Stomach (tissue), 4 donors: ENCODE results near the gene MB.

ENCODE experiments used
- EP300 ChIP-seq: sonication (generic); formaldehyde crosslinking; IDR thresholded peaks from one replicate; pipeline ENCODE4 v1.6.1; 2017; ENCODE audit warnings: antibody characterized with exemption
- POLR2A ChIP-seq, 4 donors: fragments of 450-650 bp; IDR thresholded peaks; one replicate each; pipeline ENCODE4 v1.6.1; 2016; ENCODE audit warnings: antibody characterized with exemption in 4 of 4, control low read depth in 2 of 4, mild to moderate bottlenecking in 1 of 4, moderate library complexity in 1 of 4
- POLR2AphosphoS5 ChIP-seq, 3 donors: sonication (generic); formaldehyde crosslinking; IDR thresholded peaks; one replicate each; pipeline ENCODE4 v1.6.1; 2016; ENCODE audit warnings: antibody characterized with exemption in 3 of 3
- TF ChIP-seq, protein P1 (sequence below), 7 experiments: fragments of 450-650 bp in 4 of 7; fragments of 200-600 bp in 3 of 7; sonication (generic) in 3 of 7; IDR thresholded peaks; one replicate each; pipeline ENCODE4 v1.5.1; 2016 to 2019; ENCODE audit warnings: antibody characterized with exemption in 7 of 7, control low read depth in 2 of 7, mild to moderate bottlenecking in 1 of 7

- no peak for TF ChIP-seq POLR2AphosphoS5 (IDR thresholded peaks at IDR 0.05)
- TF ChIP-seq, protein P1, sequence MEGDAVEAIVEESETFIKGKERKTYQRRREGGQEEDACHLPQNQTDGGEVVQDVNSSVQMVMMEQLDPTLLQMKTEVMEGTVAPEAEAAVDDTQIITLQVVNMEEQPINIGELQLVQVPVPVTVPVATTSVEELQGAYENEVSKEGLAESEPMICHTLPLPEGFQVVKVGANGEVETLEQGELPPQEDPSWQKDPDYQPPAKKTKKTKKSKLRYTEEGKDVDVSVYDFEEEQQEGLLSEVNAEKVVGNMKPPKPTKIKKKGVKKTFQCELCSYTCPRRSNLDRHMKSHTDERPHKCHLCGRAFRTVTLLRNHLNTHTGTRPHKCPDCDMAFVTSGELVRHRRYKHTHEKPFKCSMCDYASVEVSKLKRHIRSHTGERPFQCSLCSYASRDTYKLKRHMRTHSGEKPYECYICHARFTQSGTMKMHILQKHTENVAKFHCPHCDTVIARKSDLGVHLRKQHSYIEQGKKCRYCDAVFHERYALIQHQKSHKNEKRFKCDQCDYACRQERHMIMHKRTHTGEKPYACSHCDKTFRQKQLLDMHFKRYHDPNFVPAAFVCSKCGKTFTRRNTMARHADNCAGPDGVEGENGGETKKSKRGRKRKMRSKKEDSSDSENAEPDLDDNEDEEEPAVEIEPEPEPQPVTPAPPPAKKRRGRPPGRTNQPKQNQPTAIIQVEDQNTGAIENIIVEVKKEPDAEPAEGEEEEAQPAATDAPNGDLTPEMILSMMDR (IDR thresholded peaks at IDR 0.05), result no peak
- TF ChIP-seq EP300, result no peak
- no peak for TF ChIP-seq POLR2A (IDR thresholded peaks at IDR 0.05)
These were observed 23.1 kb downstream of the MB start for GRCh38 chr22:35593891-35594470.
